CD14-positive monocyte (primary cell): Measurements from ENCODE around the gene XBP1. TPM values are rescaled to one million over a fixed set of nuclear protein-coding genes. Genes with fewer than 3 reads are reported as not detected.
"Not testable (repeated sequence)": the region's sequence is repeated elsewhere in the genome, so short reads cannot be mapped to it uniquely, and the experiment has no call there.

ENCODE experiments used
- DNase-seq, 3 donors: peaks; one replicate each; pipeline ENCODE4 v3.0.0-alpha.2; 2011 to 2022
- H2AFZ ChIP-seq: 2 replicates; pipeline ENCODE4 v1.6.0; 2012; ENCODE audit warnings: mild to moderate bottlenecking, low read depth, low read length, inconsistent platforms; ENCODE audit not compliant: insufficient read depth, poor library complexity, severe bottlenecking
- H3K27ac ChIP-seq, 2 donors: 1 replicate in 1 of 2; 2 replicates in 1 of 2; pipeline ENCODE4 v1.5.1; 2012 to 2013; ENCODE audit warnings: low read length in 2 of 2, control low read depth in 1 of 2, inconsistent platforms in 1 of 2, low read depth in 1 of 2, mild to moderate bottlenecking in 1 of 2
- H3K27me3 ChIP-seq, 2 donors: one replicate each; pipeline versions ENCODE4 v1.6.0 to v1.6.1; 2011 to 2013; ENCODE audit warnings: low read length in 2 of 2; ENCODE audit not compliant: control insufficient read depth in 2 of 2, insufficient read depth in 2 of 2
- H3K36me3 ChIP-seq, 2 donors: replicated peaks in 1 of 2; 1 replicate in 1 of 2; 2 replicates in 1 of 2; pipeline versions ENCODE4 v1.5.1 to v1.6.1; 2012 to 2013; ENCODE audit warnings: low read length in 2 of 2, control low read depth in 1 of 2, inconsistent platforms in 1 of 2, mild to moderate bottlenecking in 1 of 2; ENCODE audit not compliant: insufficient read depth in 2 of 2, control insufficient read depth in 1 of 2
- H3K4me1 ChIP-seq, 2 donors: 1 replicate in 1 of 2; 2 replicates in 1 of 2; pipeline versions ENCODE4 v1.5.1 to v1.6.1; 2012 to 2013; ENCODE audit warnings: low read length in 2 of 2, control low read depth in 1 of 2, inconsistent platforms in 1 of 2, mild to moderate bottlenecking in 1 of 2, moderate library complexity in 1 of 2; ENCODE audit not compliant: insufficient read depth in 2 of 2, control insufficient read depth in 1 of 2
- H3K4me2 ChIP-seq: replicated peaks from 2 replicates; pipeline ENCODE3; 2012; ENCODE audit warnings: low read length, moderate library complexity, mild to moderate bottlenecking; ENCODE audit not compliant: poor library complexity, severe bottlenecking; ENCODE audit errors: extremely low read depth
- H3K4me3 ChIP-seq, 3 experiments: fragments of 200-600 bp in 1 of 3; sonication (generic) in 1 of 3; replicated peaks in 1 of 3; 1 replicate in 2 of 3; 2 replicates in 1 of 3; pipeline ENCODE4 v1.5.1; 2011 to 2013; ENCODE audit warnings: low read length in 3 of 3, mild to moderate bottlenecking in 3 of 3, control low read depth in 2 of 3, low read depth in 2 of 3, inconsistent platforms in 1 of 3, moderate library complexity in 1 of 3
- H3K79me2 ChIP-seq: 2 replicates; pipeline ENCODE4 v1.6.0; 2012; ENCODE audit warnings: mild to moderate bottlenecking, control low read depth, inconsistent platforms, low read length, moderate library complexity; ENCODE audit not compliant: insufficient read depth
- H3K9ac ChIP-seq: 2 replicates; pipeline ENCODE4 v1.6.0; 2017; ENCODE audit warnings: low read length, mild to moderate bottlenecking; ENCODE audit not compliant: insufficient read depth, poor library complexity, severe bottlenecking
- H3K9me3 ChIP-seq, 2 donors: replicated peaks in 1 of 2; 1 replicate in 1 of 2; 2 replicates in 1 of 2; pipeline versions ENCODE4 v1.5.1 to v1.6.1; 2012 to 2013; ENCODE audit warnings: low read length in 2 of 2, control low read depth in 1 of 2; ENCODE audit not compliant: control insufficient read depth in 1 of 2, insufficient read depth in 1 of 2
- H4K20me1 ChIP-seq: 2 replicates; pipeline ENCODE4 v1.6.0; 2012; ENCODE audit warnings: mild to moderate bottlenecking, low read length, control low read depth, moderate library complexity; ENCODE audit not compliant: insufficient read depth
- H3K27ac Mint-ChIP-seq, 7 donors: one replicate each; pipeline ENCODE4 v1.8.0; 2020; ENCODE audit warnings: mild to moderate bottlenecking in 7 of 7, mixed read lengths in 7 of 7, moderate library complexity in 6 of 7, inconsistent platforms in 2 of 7
- H3K27me3 Mint-ChIP-seq, 3 donors: one replicate each; pipeline ENCODE4 v1.8.0; 2021 to 2022; ENCODE audit warnings: low read depth in 3 of 3, mild to moderate bottlenecking in 3 of 3, mixed read lengths in 3 of 3, moderate library complexity in 3 of 3, inconsistent platforms in 1 of 3
- H3K36me3 Mint-ChIP-seq, 2 donors: one replicate each; pipeline ENCODE4 v1.8.0; 2020; ENCODE audit warnings: mixed read lengths in 2 of 2, inconsistent platforms in 1 of 2, mild to moderate bottlenecking in 1 of 2
- H3K4me1 Mint-ChIP-seq: one replicate; pipeline ENCODE4 v1.8.0; 2020; ENCODE audit warnings: mild to moderate bottlenecking, mixed read lengths
- H3K4me3 Mint-ChIP-seq, 2 donors: one replicate each; pipeline ENCODE4 v1.8.0; 2020; ENCODE audit warnings: mild to moderate bottlenecking in 2 of 2, mixed read lengths in 2 of 2, moderate library complexity in 1 of 2
- H3K9me3 Mint-ChIP-seq, 7 donors: one replicate each; pipeline ENCODE4 v1.8.0; 2020 to 2022; ENCODE audit warnings: mixed read lengths in 7 of 7, mild to moderate bottlenecking in 6 of 7, moderate library complexity in 6 of 7, inconsistent platforms in 2 of 7
- WGBS: methylation state at CpG from one replicate; pipeline ENCODE4 v1.1.5; 2013; ENCODE audit warnings: missing lambda C conversion rate; ENCODE audit not compliant: insufficient coverage; 5-methylcytosine and 5-hydroxymethylcytosine counted together
- intact Hi-C, 2 donors: fragments of 100-400 bp; cut with micrococcal nuclease; formaldehyde crosslinking; loops; one replicate each; pipeline versions ENCODE4 v1.15.0 to v1.15.1; 2023
- polyA minus RNA-seq: library from RNA; depleted of rRNA, polyadenylated mRNA; stranded (reverse); fragments of >200 nt; gene quantifications from 2 replicates; pipeline ENCODE4 v1.2.3, GENCODE V29; 2012
- polyA plus RNA-seq, 3 donors: library from polyadenylated mRNA; depleted of rRNA in 1 of 3; unstranded in 2 of 3; stranded (reverse) in 1 of 3; fragments of 300-500 nt in 2 of 3; fragments of >200 nt in 1 of 3; fragmentation: Illumina TruSeq in 2 of 3; gene quantifications; 1 replicate in 2 of 3; 2 replicates in 1 of 3; pipeline ENCODE4 v1.2.3, GENCODE V29; 2012 to 2021
- total RNA-seq, 12 experiments: library from RNA in 1 of 12; stranded (reverse) in 1 of 12; fragments of 120-200 nt in 1 of 12; gene quantifications; one replicate each; pipeline ENCODE4 v1.2.4 and lab custom pipeline; 2013 to 2026; ENCODE audit warnings: mixed read lengths in 6 of 12, inconsistent platforms in 1 of 12
- TF ChIP-seq, protein P1 (sequence below): fragments of 200-600 bp; IDR thresholded peaks from one replicate; pipeline ENCODE4 v1.8.0; 2022; ENCODE audit warnings: antibody characterized with exemption, mild to moderate bottlenecking

The XBP1 gene
- total RNA-seq (2013): 89.7 TPM
- polyA plus RNA-seq (100 to 1,000 TPM; 175 to 215 (median 201) TPM), polyA minus RNA-seq (173 and 349 TPM in 2 replicates), total RNA-seq (lab: John Stamatoyannopoulos, UW) (225 to 688 (median 381) reads per million in 11 experiments)

- Histone ChIP-seq H3K27me3 (no peaks in the 10 kb centered on the region), H3K4me3 (peak within 1 kb of the TSS; percentile 91 to 98 (median 94)), H3K79me2 (peaks cover 96% of the 10 kb centered on the region), H3K4me1 (peaks cover 39 to 50% of the 10 kb centered on the region in 2 donors), H4K20me1 (peaks cover 33% of the 10 kb centered on the region), H3K27ac (peak within 1 kb of the TSS; percentile 98 to 99), H3K9me3 (no peaks in the 10 kb centered on the region), H3K36me3 (peaks cover 25 to 28% of the 10 kb centered on the region in 2 donors), H3K9ac (peak within 1 kb of the TSS; percentile 100), H3K4me2 (peak within 1 kb of the TSS; percentile 88), H2AFZ (peak within 1 kb of the TSS; percentile 35)
- Mint-ChIP-seq H3K4me1 (peaks cover 50% of the 10 kb centered on the region), H3K27me3 (peaks cover 0 to 7% (median 1%) of the 10 kb centered on the region in 3 donors), H3K36me3 (peaks cover 30 to 41% of the 10 kb centered on the region in 2 donors), H3K9me3 (no peaks in the 10 kb centered on the region), H3K27ac (peak within 1 kb of the TSS; percentile 98 to 100 (median 99)), H3K4me3 (peak within 1 kb of the TSS; percentile 91 to 98)
- under 1% methylated on average over 77 of the region's 78 CpGs for WGBS
- DNase-seq: peak; percentile 92 to 96 (median 96)
- TF ChIP-seq, protein P1, sequence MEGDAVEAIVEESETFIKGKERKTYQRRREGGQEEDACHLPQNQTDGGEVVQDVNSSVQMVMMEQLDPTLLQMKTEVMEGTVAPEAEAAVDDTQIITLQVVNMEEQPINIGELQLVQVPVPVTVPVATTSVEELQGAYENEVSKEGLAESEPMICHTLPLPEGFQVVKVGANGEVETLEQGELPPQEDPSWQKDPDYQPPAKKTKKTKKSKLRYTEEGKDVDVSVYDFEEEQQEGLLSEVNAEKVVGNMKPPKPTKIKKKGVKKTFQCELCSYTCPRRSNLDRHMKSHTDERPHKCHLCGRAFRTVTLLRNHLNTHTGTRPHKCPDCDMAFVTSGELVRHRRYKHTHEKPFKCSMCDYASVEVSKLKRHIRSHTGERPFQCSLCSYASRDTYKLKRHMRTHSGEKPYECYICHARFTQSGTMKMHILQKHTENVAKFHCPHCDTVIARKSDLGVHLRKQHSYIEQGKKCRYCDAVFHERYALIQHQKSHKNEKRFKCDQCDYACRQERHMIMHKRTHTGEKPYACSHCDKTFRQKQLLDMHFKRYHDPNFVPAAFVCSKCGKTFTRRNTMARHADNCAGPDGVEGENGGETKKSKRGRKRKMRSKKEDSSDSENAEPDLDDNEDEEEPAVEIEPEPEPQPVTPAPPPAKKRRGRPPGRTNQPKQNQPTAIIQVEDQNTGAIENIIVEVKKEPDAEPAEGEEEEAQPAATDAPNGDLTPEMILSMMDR: no peak
- intact Hi-C loops: loop anchor here in 1 of 2 donors (2.0 kb wide), 1 partner anchor 28 kb away; the partner anchor contains the start of gene CCDC117
Measured at GRCh38 chr22:28800308-28801041, at the start of gene XBP1. Gene XBP1 (minus strand): TSS chr22:28800569.

DNA sequence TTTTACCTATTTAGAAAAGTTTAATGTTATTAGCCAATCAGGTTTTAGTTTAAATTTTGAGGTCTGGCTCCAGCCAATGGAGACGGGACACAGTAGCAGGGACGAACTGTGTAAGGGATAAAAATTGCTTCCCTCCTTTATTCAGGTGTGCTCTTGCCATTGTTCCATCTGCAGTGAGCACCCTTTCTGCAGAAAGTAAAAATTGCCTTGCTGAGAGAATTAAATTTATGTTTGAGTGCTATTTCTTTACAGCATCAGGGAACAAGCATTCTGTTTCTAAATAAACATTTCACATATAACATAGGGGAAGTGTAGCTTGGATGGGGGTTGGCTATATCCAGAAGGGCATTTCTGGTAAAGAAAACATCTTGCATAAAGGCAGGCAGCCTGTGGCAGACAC, 46.6 kb upstream of the XBP1 start:
- Histone ChIP-seq H3K4me1 (peaks cover 0 to 4% of the 10 kb centered on the region in 2 donors), H3K9ac (no peak overlapping the region), H3K79me2 (no peaks in the 10 kb centered on the region), H3K36me3 (no peaks in the 10 kb centered on the region), H3K4me3 (no peak overlapping the region), H2AFZ (no peak overlapping the region), H4K20me1 (no peaks in the 10 kb centered on the region), H3K9me3 (peaks cover 19 to 25% of the 10 kb centered on the region in 2 donors), H3K27ac (no peak overlapping the region), H3K4me2 (no peak overlapping the region), H3K27me3 (no peaks in the 10 kb centered on the region)
- Mint-ChIP-seq H3K27ac (no peak overlapping the region), H3K36me3 (no peaks in the 10 kb centered on the region), H3K4me3 (no peak overlapping the region), H3K4me1 (peaks cover 6% of the 10 kb centered on the region), H3K27me3 (no peaks in the 10 kb centered on the region), H3K9me3 (peaks cover 7 to 31% (median 23%) of the 10 kb centered on the region in 7 donors)
- intact Hi-C loops: no loop called here
- no CpG with 5 or more reads among the region's 2 CpGs for WGBS
- DNase-seq: no peak
- TF ChIP-seq, protein P1: no peak

- DNase-seq, H3K4me3 Mint-ChIP-seq, H3K4me2 ChIP-seq, H3K27ac ChIP-seq, H3K79me2 ChIP-seq, H3K27me3 Mint-ChIP-seq, intact Hi-C loops, H3K36me3 ChIP-seq, H4K20me1 ChIP-seq, H3K9ac ChIP-seq, H3K27me3 ChIP-seq, H2AFZ ChIP-seq, H3K4me3 ChIP-seq, H3K36me3 Mint-ChIP-seq: not testable (repeated sequence)
- Mint-ChIP-seq H3K4me1 (peaks cover 15% of the 10 kb centered on the region), H3K9me3 (peaks cover 7 to 31% (median 23%) of the 10 kb centered on the region in 7 donors), H3K27ac (peak overlapping the region in 1 of 7 donors; percentile 9)
- WGBS: no CpG with 5 or more reads among the region's 2 CpGs
- Histone ChIP-seq H3K4me1 (peaks cover 8 to 11% of the 10 kb centered on the region in 2 donors), H3K9me3 (peaks cover 19 to 25% of the 10 kb centered on the region in 2 donors)
Measured at GRCh38 chr22:28844277-28844676, 43.9 kb upstream of the XBP1 start.
